Measurements from ENCODE around the gene R3HDM2. TPM values are rescaled to one million over a fixed set of nuclear protein-coding genes. Genes with fewer than 3 reads are reported as not detected.

R3HDM2 gene
- total RNA-seq, 1 experiment from 2014 or later, result 45.4 TPM

GRCh38 chr12:57236201-57236924 lies 194.5 kb downstream of the R3HDM2 start:
- no peaks in the 10 kb centered on the region for H4K20me1 ChIP-seq (ENCODE audit: insufficient read depth)
- H3K9me2 ChIP-seq (ENCODE audit: insufficient read depth), result no peaks in the 10 kb centered on the region
- H3K9me3 ChIP-seq (ENCODE audit: control insufficient read depth in 1 of 2, insufficient read depth in 1 of 2, low read depth in 1 of 2, low read length in 2 of 2), result no peaks in the 10 kb centered on the region
- H3K36me3 ChIP-seq (ENCODE audit: control insufficient read depth in 1 of 2, insufficient read depth in 2 of 2, low read length in 2 of 2), result peaks cover 15 to 28% of the 10 kb centered on the region in 2 experiments
- ChIA-PET POLR2A (no interaction called here), CTCF (no interaction called here), RAD21 (ENCODE audit: low non-redundant PET in 1 of 2, low total read pairs in 2 of 2, uncharacterized antibody in 2 of 2, unreplicated experiment in 2 of 2) (no interaction called here)
- H3K79me2 ChIP-seq (ENCODE audit: insufficient read depth, low read length), result peaks cover 12% of the 10 kb centered on the region; the same call in 1 of the 2 replicates
- no peak overlapping the region for H2AFZ ChIP-seq (ENCODE audit: low read depth, low read length, poor library complexity, severe bottlenecking)
- H3K27me3 ChIP-seq (ENCODE audit: insufficient read depth, low read length), result peaks cover 4% of the 10 kb centered on the region; the same call in 1 of the 2 replicates
- no peak overlapping the region for H3K9ac ChIP-seq (ENCODE audit: low read length)
- no TSS peak for BruUV-seq (replicated peaks)
- H3K27ac ChIP-seq (ENCODE audit: low read depth, low read length), result no peak overlapping the region
- peaks cover 20 to 24% of the 10 kb centered on the region in 2 experiments for H3K4me1 ChIP-seq (ENCODE audit: control insufficient read depth in 1 of 2, insufficient read depth in 2 of 2, low read length in 2 of 2)
- ATAC-seq (no peak), DNase-seq (ENCODE audit: low read depth, low spot score) (no peak)
- TF ChIP-seq EGR1 (IDR thresholded peaks at IDR 0.05; ENCODE audit: low read depth) (no peak), ATF3 (IDR thresholded peaks at IDR 0.05) (no peak), POLR2AphosphoS5 (IDR thresholded peaks at IDR 0.05; ENCODE audit: low read depth, low read length) (peak; percentile 21; the same call in 1 of the 2 replicates)
- H3K4me2 ChIP-seq (ENCODE audit: low read length), result no peak overlapping the region
- intact Hi-C loops (cut with micrococcal nuclease), result no loop called here
- no peak overlapping the region for H3K4me3 ChIP-seq (replicated peaks in 1 of 2; ENCODE audit: low read depth in 1 of 2, low read length in 2 of 2)

- H3K9me3 ChIP-seq (ENCODE audit: control insufficient read depth in 1 of 2, insufficient read depth in 1 of 2, low read depth in 1 of 2, low read length in 2 of 2), result no peaks in the 10 kb centered on the region
- RAD21 ChIA-PET (ENCODE audit: low non-redundant PET in 1 of 2, low total read pairs in 2 of 2, uncharacterized antibody in 2 of 2, unreplicated experiment in 2 of 2), result no interaction called here
- no peaks in the 10 kb centered on the region for H3K9me2 ChIP-seq (ENCODE audit: insufficient read depth)
- no peak overlapping the region for H3K4me3 ChIP-seq (replicated peaks in 1 of 2; ENCODE audit: low read depth in 1 of 2, low read length in 2 of 2)
- peaks cover 18 to 25% of the 10 kb centered on the region in 2 experiments for H3K4me1 ChIP-seq (ENCODE audit: control insufficient read depth in 1 of 2, insufficient read depth in 2 of 2, low read length in 2 of 2)
- H3K79me2 ChIP-seq (ENCODE audit: insufficient read depth, low read length), result peaks cover 18% of the 10 kb centered on the region
- TF ChIP-seq SIN3A (IDR thresholded peaks at IDR 0.05; ENCODE audit: low read depth) (no peak), TCF7L2 (IDR thresholded peaks at IDR 0.05; ENCODE audit: borderline replicate concordance, extremely low read depth, insufficient read depth, insufficient read length) (no peak), YY1 (IDR thresholded peaks at IDR 0.05; ENCODE audit: extremely low read depth, insufficient replicate concordance, low read depth, low read length) (no peak), ELF1 (IDR thresholded peaks at IDR 0.05; ENCODE audit: borderline replicate concordance, low read depth) (no peak)
- no peak overlapping the region for H3K9ac ChIP-seq (ENCODE audit: low read length)
- peaks cover 4% of the 10 kb centered on the region; the same call in 1 of the 2 replicates for H3K27me3 ChIP-seq (ENCODE audit: insufficient read depth, low read length)
- peaks cover 15 to 34% of the 10 kb centered on the region in 2 experiments for H3K36me3 ChIP-seq (ENCODE audit: control insufficient read depth in 1 of 2, insufficient read depth in 2 of 2, low read length in 2 of 2)
- POLR2A ChIA-PET, result no interaction called here
- no peak overlapping the region for H3K4me2 ChIP-seq (ENCODE audit: low read length)
- H2AFZ ChIP-seq (ENCODE audit: low read depth, low read length, poor library complexity, severe bottlenecking), result no peak overlapping the region
- H4K20me1 ChIP-seq (ENCODE audit: insufficient read depth), result no peaks in the 10 kb centered on the region
- CTCF ChIA-PET, result no interaction called here
- ATAC-seq (no peak), DNase-seq (ENCODE audit: low read depth, low spot score) (no peak)
- no TSS peak for BruUV-seq (replicated peaks)
- no peak overlapping the region for H3K27ac ChIP-seq (ENCODE audit: low read depth, low read length)
- intact Hi-C loops (cut with micrococcal nuclease), result no loop called here
Observed at GRCh38 chr12:57235728-57236131, 195.1 kb downstream of the R3HDM2 start.

Data from HCT116 (cell line).